CD4-positive, CD25-positive, alpha-beta regulatory T cell (primary cell): ENCODE results near the gene MAP2K5. TPM values are rescaled to one million over a fixed set of nuclear protein-coding genes. Genes with fewer than 3 reads are reported as not detected.

ENCODE experiments used
- ATAC-seq, 2 donors: fragments of 150-1000 bp; cut with Tn5 transposase; one replicate each; pipeline ENCODE4 v1.10.0; 2021; ENCODE audit warnings: low read depth in 2 of 2, moderate number of reproducible peaks in 2 of 2, moderate library complexity in 1 of 2
- DNase-seq, 3 donors: peaks; one replicate each; pipeline versions ENCODE4 v3.0.0 to v3.0.0-alpha.2; 2012 to 2022; ENCODE audit warnings: mixed read lengths in 1 of 3
- H3K27ac ChIP-seq: one replicate; pipeline ENCODE4 v1.7.0; 2013; ENCODE audit warnings: mild to moderate bottlenecking, low read length; ENCODE audit not compliant: insufficient read depth, poor library complexity, severe bottlenecking
- H3K27me3 ChIP-seq: one replicate; pipeline ENCODE4 v1.7.0; 2013; ENCODE audit warnings: low read length; ENCODE audit not compliant: control insufficient read depth, insufficient read depth
- H3K36me3 ChIP-seq: one replicate; pipeline ENCODE4 v1.7.0; 2013; ENCODE audit warnings: mild to moderate bottlenecking, low read length, moderate library complexity; ENCODE audit not compliant: control insufficient read depth, insufficient read depth
- H3K4me1 ChIP-seq: 2 replicates; pipeline ENCODE4 v1.7.0; 2013; ENCODE audit warnings: mild to moderate bottlenecking, low read length; ENCODE audit not compliant: insufficient read depth, control insufficient read depth, poor library complexity, severe bottlenecking
- H3K4me3 ChIP-seq: one replicate; pipeline ENCODE4 v1.7.0; 2013; ENCODE audit warnings: low read depth, mild to moderate bottlenecking, low read length, moderate library complexity
- H3K9me3 ChIP-seq, 2 experiments: 1 replicate in 1 of 2; 2 replicates in 1 of 2; pipeline ENCODE4 v1.7.0; 2013; ENCODE audit warnings: low read length in 2 of 2, mild to moderate bottlenecking in 1 of 2, moderate library complexity in 1 of 2; ENCODE audit not compliant: control insufficient read depth in 2 of 2
- H3K27ac Mint-ChIP-seq, 3 donors: one replicate each; pipeline ENCODE4 v1.8.0; 2020 to 2022; ENCODE audit warnings: mild to moderate bottlenecking in 3 of 3, mixed read lengths in 3 of 3, moderate library complexity in 2 of 3
- H3K27me3 Mint-ChIP-seq: one replicate; pipeline ENCODE4 v1.8.0; 2022; ENCODE audit warnings: mild to moderate bottlenecking, mixed read lengths
- H3K36me3 Mint-ChIP-seq: one replicate; pipeline ENCODE4 v1.8.0; 2020; ENCODE audit warnings: mixed read lengths
- H3K4me1 Mint-ChIP-seq, 4 donors: one replicate each; pipeline ENCODE4 v1.8.0; 2020 to 2022; ENCODE audit warnings: mixed read lengths in 4 of 4, mild to moderate bottlenecking in 1 of 4
- H3K4me3 Mint-ChIP-seq, 4 donors: one replicate each; pipeline ENCODE4 v1.8.0; 2020 to 2022; ENCODE audit warnings: mild to moderate bottlenecking in 4 of 4, mixed read lengths in 4 of 4, moderate library complexity in 3 of 4
- H3K9me3 Mint-ChIP-seq, 7 donors: one replicate each; pipeline ENCODE4 v1.8.0; 2020 to 2022; ENCODE audit warnings: mixed read lengths in 7 of 7, mild to moderate bottlenecking in 3 of 7, moderate library complexity in 2 of 7
- polyA plus RNA-seq, 4 donors: library from polyadenylated mRNA; unstranded; fragments of 300-500 nt; fragmentation: Illumina TruSeq; gene quantifications; one replicate each; pipeline ENCODE4 v1.2.3, GENCODE V29; 2021
- total RNA-seq: library from RNA; stranded (reverse); gene quantifications from one replicate; pipeline ENCODE4 v1.2.3, GENCODE V29; 2022

The MAP2K5 gene
- total and polyA plus RNA-seq, 5 donors from 2014 or later: 14.5 to 30.8 (median 17.0) TPM

DNA sequence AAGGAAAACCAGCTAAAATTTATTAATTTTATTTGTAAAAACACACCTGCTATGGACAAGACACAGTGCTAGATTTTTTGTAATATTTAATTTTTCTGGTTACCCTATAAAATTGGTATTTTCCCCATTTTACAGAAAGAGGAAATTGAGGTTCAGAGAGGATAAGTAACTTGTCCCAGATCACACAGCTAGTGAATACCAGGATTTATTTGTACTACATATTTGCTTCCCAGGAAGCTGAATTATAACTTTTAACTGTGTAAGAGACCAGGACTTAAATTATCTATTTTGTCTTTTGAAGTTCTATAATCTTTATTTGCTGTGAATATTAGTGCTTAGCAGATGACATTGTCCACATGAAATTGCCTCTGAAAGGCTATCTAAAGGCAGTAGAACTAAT lies 49.7 kb downstream of the MAP2K5 start:
- no peaks in the 10 kb centered on the region for H3K4me1 ChIP-seq
- no peaks in the 10 kb centered on the region for H3K27me3 Mint-ChIP-seq
- peaks cover 40% of the 10 kb centered on the region for H3K36me3 Mint-ChIP-seq
- DNase-seq (no peak), ATAC-seq (no peak)
- peaks cover 35% of the 10 kb centered on the region for H3K36me3 ChIP-seq
- no peak overlapping the region for H3K27ac Mint-ChIP-seq
- no peak overlapping the region for H3K27ac ChIP-seq
- H3K27me3 ChIP-seq: no peaks in the 10 kb centered on the region
- H3K4me3 Mint-ChIP-seq: no peak overlapping the region
- H3K9me3 ChIP-seq: no peaks in the 10 kb centered on the region
- peaks cover 0 to 3% (median 0%) of the 10 kb centered on the region in 4 donors for H3K4me1 Mint-ChIP-seq
- no peaks in the 10 kb centered on the region for H3K9me3 Mint-ChIP-seq
- H3K4me3 ChIP-seq: no peak overlapping the region

DNA sequence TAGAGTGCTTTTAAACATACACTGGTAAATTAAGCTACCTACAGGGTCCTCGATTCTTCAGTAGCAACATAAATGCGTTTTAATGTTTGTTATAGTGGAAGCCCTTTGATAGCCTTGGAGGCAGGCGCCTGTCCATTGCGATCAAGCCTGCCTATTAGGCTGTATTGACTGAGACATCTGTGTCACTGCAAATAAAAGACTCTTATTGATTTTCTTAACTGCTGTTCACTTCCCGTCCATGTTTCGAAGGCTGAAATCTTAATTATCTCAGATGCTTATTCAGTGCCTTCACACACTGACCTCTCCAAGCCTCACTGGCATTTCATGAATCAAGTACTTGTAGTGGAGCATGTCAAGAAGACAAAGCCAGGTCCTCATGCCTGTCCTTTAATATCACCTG lies 51.1 kb downstream of the MAP2K5 start:
- Mint-ChIP-seq H3K4me1 (peaks cover 0 to 5% (median 0%) of the 10 kb centered on the region in 4 donors), H3K27me3 (no peaks in the 10 kb centered on the region), H3K27ac (no peak overlapping the region), H3K36me3 (peaks cover 30% of the 10 kb centered on the region), H3K9me3 (no peaks in the 10 kb centered on the region), H3K4me3 (no peak overlapping the region)
- H3K36me3 ChIP-seq: peaks cover 22% of the 10 kb centered on the region
- H3K4me1 ChIP-seq: no peaks in the 10 kb centered on the region
- H3K4me3 ChIP-seq: no peak overlapping the region
- no peaks in the 10 kb centered on the region for H3K27me3 ChIP-seq
- H3K27ac ChIP-seq: no peak overlapping the region
- DNase-seq (no peak), ATAC-seq (no peak)
- H3K9me3 ChIP-seq: no peaks in the 10 kb centered on the region

DNA sequence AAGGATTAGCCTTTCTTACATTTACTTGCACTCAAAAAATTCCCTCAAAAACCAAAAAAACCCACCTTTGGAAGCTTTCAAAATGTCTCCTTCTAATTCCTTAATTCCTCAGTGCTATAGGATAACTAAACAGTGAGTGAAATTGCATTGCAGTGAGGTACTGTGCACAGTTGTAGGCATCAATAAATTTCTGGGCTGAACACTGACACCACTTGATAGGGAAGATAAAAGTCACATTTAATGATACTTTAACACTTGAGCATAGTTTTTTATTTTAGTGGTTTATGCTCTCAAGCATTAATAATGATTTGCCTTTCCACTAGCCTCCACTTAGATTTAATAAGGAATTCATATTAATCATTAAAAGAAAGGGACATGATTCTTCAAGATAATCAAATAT lies 52.3 kb downstream of the MAP2K5 start:
- H3K36me3 Mint-ChIP-seq: peaks cover 34% of the 10 kb centered on the region
- no peak overlapping the region for H3K4me3 ChIP-seq
- H3K27ac ChIP-seq: no peak overlapping the region
- peaks cover 0 to 5% (median 0%) of the 10 kb centered on the region in 4 donors for H3K4me1 Mint-ChIP-seq
- no peak overlapping the region for H3K27ac Mint-ChIP-seq
- ATAC-seq (no peak), DNase-seq (no peak)
- H3K27me3 Mint-ChIP-seq: no peaks in the 10 kb centered on the region
- H3K9me3 Mint-ChIP-seq: no peaks in the 10 kb centered on the region
- H3K4me1 ChIP-seq: no peaks in the 10 kb centered on the region
- no peak overlapping the region for H3K4me3 Mint-ChIP-seq
- no peaks in the 10 kb centered on the region for H3K9me3 ChIP-seq
- peaks cover 22% of the 10 kb centered on the region for H3K36me3 ChIP-seq
- no peaks in the 10 kb centered on the region for H3K27me3 ChIP-seq

DNA sequence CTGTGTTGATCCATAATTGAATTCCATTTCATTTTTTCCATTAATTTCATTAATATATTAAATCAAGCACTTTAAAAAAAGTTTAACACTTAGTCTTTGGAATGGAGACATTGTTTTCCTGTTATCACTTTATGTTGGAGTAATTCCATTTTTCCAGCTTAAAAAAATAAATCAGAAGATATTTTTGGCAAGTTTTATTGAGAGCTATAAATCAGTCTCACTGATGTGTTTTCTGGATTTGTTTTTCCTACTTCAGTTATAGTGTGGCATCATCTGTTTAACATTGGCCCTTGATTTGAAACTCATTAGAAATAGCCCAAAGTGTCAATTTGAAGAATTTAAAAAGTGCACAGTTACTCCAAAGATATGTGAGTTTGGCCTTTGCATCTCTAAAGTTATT lies 53.1 kb downstream of the MAP2K5 start:
- H3K4me1 ChIP-seq: no peaks in the 10 kb centered on the region
- H3K4me1 Mint-ChIP-seq: peaks cover 0 to 5% (median 0%) of the 10 kb centered on the region in 4 donors
- ATAC-seq (no peak), DNase-seq (no peak)
- H3K27me3 Mint-ChIP-seq: no peaks in the 10 kb centered on the region
- H3K4me3 Mint-ChIP-seq: no peak overlapping the region
- no peak overlapping the region for H3K4me3 ChIP-seq
- no peaks in the 10 kb centered on the region for H3K9me3 Mint-ChIP-seq
- H3K27me3 ChIP-seq: no peaks in the 10 kb centered on the region
- H3K36me3 Mint-ChIP-seq: peaks cover 40% of the 10 kb centered on the region
- H3K9me3 ChIP-seq: no peaks in the 10 kb centered on the region
- no peak overlapping the region for H3K27ac Mint-ChIP-seq
- H3K27ac ChIP-seq: no peak overlapping the region
- peaks cover 22% of the 10 kb centered on the region for H3K36me3 ChIP-seq

DNA sequence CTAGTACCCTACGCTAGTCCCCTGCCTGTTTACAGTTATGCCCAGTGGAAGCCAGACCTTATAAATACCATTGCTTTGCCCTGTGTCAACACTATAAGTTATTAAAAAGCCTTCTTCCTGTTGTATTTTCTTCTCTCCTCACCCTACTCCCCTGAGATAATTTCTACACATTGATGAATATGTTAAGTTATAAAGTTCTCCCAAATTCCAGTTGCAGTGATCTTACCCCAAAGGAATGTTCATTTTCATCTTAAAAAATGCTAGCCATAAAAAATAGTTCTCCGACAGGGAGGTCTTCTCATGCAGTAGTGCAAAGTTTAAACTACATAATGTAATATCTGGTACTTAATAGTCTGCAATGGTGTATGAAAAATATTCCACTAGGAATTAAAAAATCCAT lies 58.6 kb downstream of the MAP2K5 start:
- H3K27me3 ChIP-seq: no peaks in the 10 kb centered on the region
- no peaks in the 10 kb centered on the region for H3K27me3 Mint-ChIP-seq
- ATAC-seq: no peak
- H3K27ac ChIP-seq: no peak overlapping the region
- peaks cover 14% of the 10 kb centered on the region for H3K36me3 ChIP-seq
- DNase-seq: no peak
- no peaks in the 10 kb centered on the region for H3K4me1 ChIP-seq
- H3K36me3 Mint-ChIP-seq: peaks cover 43% of the 10 kb centered on the region
- H3K9me3 ChIP-seq: no peaks in the 10 kb centered on the region
- no peaks in the 10 kb centered on the region for H3K9me3 Mint-ChIP-seq
- H3K4me3 ChIP-seq: no peak overlapping the region
- no peak overlapping the region for H3K27ac Mint-ChIP-seq
- H3K4me1 Mint-ChIP-seq: peaks cover 0 to 5% (median 1%) of the 10 kb centered on the region in 4 donors
- H3K4me3 Mint-ChIP-seq: no peak overlapping the region

DNA sequence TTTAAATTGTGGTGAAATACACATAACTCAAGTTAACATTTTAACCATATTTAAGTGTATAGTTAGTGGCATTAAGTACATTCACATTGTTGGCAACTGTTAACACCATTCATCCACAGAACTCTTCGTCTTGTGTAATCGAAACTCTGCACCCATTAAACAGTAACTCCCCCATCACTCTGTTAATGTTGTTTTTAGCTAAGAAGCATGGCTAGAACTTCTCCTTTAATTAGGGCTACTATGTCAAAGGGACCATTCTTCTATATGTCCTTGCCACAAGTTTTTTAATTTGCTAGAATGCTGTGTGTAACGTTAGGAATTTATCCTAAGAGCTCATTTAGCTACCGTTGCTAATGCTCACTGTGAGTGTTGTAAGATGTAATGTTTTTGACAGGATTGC lies 60.6 kb downstream of the MAP2K5 start:
- H3K9me3 Mint-ChIP-seq: no peaks in the 10 kb centered on the region
- H3K27me3 Mint-ChIP-seq: no peaks in the 10 kb centered on the region
- peaks cover 0 to 5% (median 1%) of the 10 kb centered on the region in 4 donors for H3K4me1 Mint-ChIP-seq
- Histone ChIP-seq H3K36me3 (peaks cover 10% of the 10 kb centered on the region), H3K4me1 (no peaks in the 10 kb centered on the region), H3K9me3 (no peaks in the 10 kb centered on the region), H3K27me3 (no peaks in the 10 kb centered on the region), H3K4me3 (no peak overlapping the region), H3K27ac (no peak overlapping the region)
- DNase-seq (no peak), ATAC-seq (no peak)
- H3K36me3 Mint-ChIP-seq: peaks cover 44% of the 10 kb centered on the region
- no peak overlapping the region for H3K27ac Mint-ChIP-seq
- no peak overlapping the region for H3K4me3 Mint-ChIP-seq

DNA sequence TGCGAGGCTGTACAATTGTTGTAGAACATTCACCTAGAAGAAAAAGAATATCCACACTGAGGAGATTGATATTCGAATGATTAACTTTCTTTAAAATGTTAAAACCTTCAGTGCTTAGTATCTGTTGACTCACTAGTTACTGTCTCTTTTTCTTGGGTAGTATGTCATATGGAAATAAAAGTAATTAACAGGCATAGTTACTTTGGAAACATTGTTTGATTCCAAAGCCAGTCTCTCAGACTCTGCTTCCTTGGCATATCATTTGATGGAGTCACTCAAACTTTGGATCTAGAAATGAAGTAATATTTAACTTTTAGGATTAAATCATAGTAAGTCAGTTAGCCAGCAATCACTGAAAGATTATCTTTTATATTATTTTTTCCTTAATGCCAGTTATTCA lies 63.4 kb downstream of the MAP2K5 start:
- peaks cover 7% of the 10 kb centered on the region for H3K36me3 ChIP-seq
- H3K9me3 ChIP-seq: no peaks in the 10 kb centered on the region
- Mint-ChIP-seq H3K27ac (no peak overlapping the region), H3K36me3 (peaks cover 30% of the 10 kb centered on the region), H3K9me3 (no peaks in the 10 kb centered on the region), H3K4me3 (no peak overlapping the region), H3K4me1 (peaks cover 0 to 3% (median 0%) of the 10 kb centered on the region in 4 donors), H3K27me3 (no peaks in the 10 kb centered on the region)
- no peak overlapping the region for H3K27ac ChIP-seq
- no peaks in the 10 kb centered on the region for H3K4me1 ChIP-seq
- no peaks in the 10 kb centered on the region for H3K27me3 ChIP-seq
- no peak for DNase-seq
- no peak overlapping the region for H3K4me3 ChIP-seq
- no peak for ATAC-seq

DNA sequence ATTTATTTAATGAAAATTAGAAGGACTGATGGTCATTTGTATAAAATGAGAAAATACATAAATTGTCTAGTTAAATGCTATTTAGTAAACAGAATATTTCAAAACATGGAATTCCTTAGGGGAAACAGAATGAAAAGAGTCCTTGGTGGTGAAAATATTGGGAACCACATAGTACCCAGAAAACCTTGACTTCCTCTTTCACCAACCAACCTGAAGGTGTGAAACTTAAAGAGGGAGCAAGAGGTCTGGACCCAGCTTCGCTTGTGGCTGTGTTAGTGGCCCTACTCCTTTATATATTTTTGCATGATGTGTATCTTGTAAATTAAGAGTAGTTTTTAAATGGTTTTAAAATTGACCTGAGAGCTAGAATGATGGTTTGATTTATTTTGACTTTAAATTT lies 64.2 kb downstream of the MAP2K5 start:
- Histone ChIP-seq H3K4me3 (no peak overlapping the region), H3K36me3 (peaks cover 2% of the 10 kb centered on the region), H3K27ac (no peak overlapping the region), H3K4me1 (no peaks in the 10 kb centered on the region), H3K27me3 (no peaks in the 10 kb centered on the region), H3K9me3 (no peaks in the 10 kb centered on the region)
- peaks cover 23% of the 10 kb centered on the region for H3K36me3 Mint-ChIP-seq
- H3K27me3 Mint-ChIP-seq: no peaks in the 10 kb centered on the region
- H3K4me1 Mint-ChIP-seq: peaks cover 0 to 3% (median 1%) of the 10 kb centered on the region in 4 donors
- no peak for ATAC-seq
- DNase-seq: no peak
- no peak overlapping the region for H3K4me3 Mint-ChIP-seq
- no peaks in the 10 kb centered on the region for H3K9me3 Mint-ChIP-seq
- H3K27ac Mint-ChIP-seq: no peak overlapping the region
